Suprapubic skin (tissue), 3 donors: Measurements from ENCODE around the gene NFKBIZ.

ENCODE experiments used
- CTCF ChIP-seq, 2 donors: fragments of 200-600 bp in 1 of 2; fragments of 450-650 bp in 1 of 2; sonication (generic) in 1 of 2; IDR thresholded peaks; one replicate each; pipeline ENCODE4 v1.5.1; 2016 to 2019; ENCODE audit warnings: antibody characterized with exemption in 2 of 2, mild to moderate bottlenecking in 1 of 2, moderate library complexity in 1 of 2
- POLR2A ChIP-seq, 2 donors: fragments of 450-650 bp; IDR thresholded peaks; one replicate each; pipeline ENCODE4 v1.6.1; 2017; ENCODE audit warnings: antibody characterized with exemption in 2 of 2, mild to moderate bottlenecking in 2 of 2, moderate library complexity in 2 of 2

GRCh38 chr3:101828276-101828675 lies 21.0 kb upstream of the NFKBIZ start:
- no peak for TF ChIP-seq CTCF (IDR thresholded peaks at IDR 0.05)
- no peak for TF ChIP-seq POLR2A (IDR thresholded peaks at IDR 0.05)
